ENCODE measurements around the gene CDH7. TPM values are rescaled to one million over a fixed set of nuclear protein-coding genes. Genes with fewer than 3 reads are reported as not detected.

The CDH7 gene
- total RNA-seq, 1 donor from 2014 or later, result 0.94 TPM

GRCh38 chr18:65725251-65726050 is 25.4 kb upstream of the CDH7 start:
- H3K27me3 Mint-ChIP-seq (ENCODE audit: low read depth), result peaks cover 13% of the 10 kb centered on the region

GRCh38 chr18:65735155-65735554 is 15.7 kb upstream of the CDH7 start:
- TF ChIP-seq CTCF (IDR thresholded peaks at IDR 0.05; ENCODE audit: unreplicated experiment), result no peak
- Mint-ChIP-seq H3K4me1 (no peaks in the 10 kb centered on the region), H3K9me3 (no peaks in the 10 kb centered on the region), H3K36me3 (no peaks in the 10 kb centered on the region), H3K4me3 (no peak overlapping the region), H3K27me3 (ENCODE audit: low read depth) (peaks cover 4% of the 10 kb centered on the region), H3K27ac (no peak overlapping the region)
- DNase-seq (ENCODE audit: low spot score in 2 of 2, unreplicated experiment in 2 of 2), result no peak

More at GRCh38 chr18:65725251-65726050, 25.4 kb upstream of the CDH7 start:
- TF ChIP-seq CTCF (IDR thresholded peaks at IDR 0.05; ENCODE audit: unreplicated experiment), result peak; percentile 48
- DNase-seq (ENCODE audit: low spot score in 2 of 2, unreplicated experiment in 2 of 2), result peak; percentile 22 to 53
- Mint-ChIP-seq H3K36me3 (no peaks in the 10 kb centered on the region), H3K27ac (no peak overlapping the region), H3K9me3 (no peaks in the 10 kb centered on the region), H3K4me3 (no peak overlapping the region), H3K4me1 (no peaks in the 10 kb centered on the region)

GRCh38 chr18:65737471-65737955 is 13.3 kb upstream of the CDH7 start:
- no peak for TF ChIP-seq CTCF (IDR thresholded peaks at IDR 0.05; ENCODE audit: unreplicated experiment)
- no peaks in the 10 kb centered on the region for H3K9me3 Mint-ChIP-seq
- no peaks in the 10 kb centered on the region for H3K27me3 Mint-ChIP-seq (ENCODE audit: low read depth)
- H3K4me1 Mint-ChIP-seq, result no peaks in the 10 kb centered on the region
- H3K27ac Mint-ChIP-seq, result no peak overlapping the region
- no peaks in the 10 kb centered on the region for H3K36me3 Mint-ChIP-seq
- no peak overlapping the region for H3K4me3 Mint-ChIP-seq
- DNase-seq (ENCODE audit: low spot score in 2 of 2, unreplicated experiment in 2 of 2), result no peak

- peaks cover 18% of the 10 kb centered on the region for H3K4me1 Mint-ChIP-seq
- no peak overlapping the region for H3K4me3 Mint-ChIP-seq
Observed at GRCh38 chr18:65746936-65747335, 3.9 kb upstream of the CDH7 start.

GRCh38 chr18:65748321-65748720 is 2.5 kb upstream of the CDH7 start:
- DNase-seq (ENCODE audit: low spot score in 2 of 2, unreplicated experiment in 2 of 2), result no peak
- Mint-ChIP-seq H3K4me1 (peaks cover 20% of the 10 kb centered on the region), H3K9me3 (no peaks in the 10 kb centered on the region), H3K27me3 (ENCODE audit: low read depth) (peaks cover 49% of the 10 kb centered on the region), H3K36me3 (no peaks in the 10 kb centered on the region), H3K4me3 (no peak overlapping the region), H3K27ac (no peak overlapping the region)
- no peak for TF ChIP-seq CTCF (IDR thresholded peaks at IDR 0.05; ENCODE audit: unreplicated experiment)

More at GRCh38 chr18:65746936-65747335, 3.9 kb upstream of the CDH7 start:
- Mint-ChIP-seq H3K27me3 (ENCODE audit: low read depth) (peaks cover 39% of the 10 kb centered on the region), H3K9me3 (no peaks in the 10 kb centered on the region), H3K27ac (no peak overlapping the region), H3K36me3 (no peaks in the 10 kb centered on the region)
- TF ChIP-seq CTCF (IDR thresholded peaks at IDR 0.05; ENCODE audit: unreplicated experiment), result no peak
- DNase-seq (ENCODE audit: low spot score in 2 of 2, unreplicated experiment in 2 of 2), result no peak

Data from mesothelial cell of epicardium (in vitro differentiated cells).